Prostate gland (tissue), 2 donors: ENCODE measurements around the gene SLC6A6.

Experiments
- CTCF ChIP-seq, 4 experiments: fragments of 200-600 bp in 2 of 4; fragments of 450-650 bp in 2 of 4; sonication (generic) in 2 of 4; IDR thresholded peaks; 1 replicate in 3 of 4; 2 replicates in 1 of 4; pipeline ENCODE4 v1.5.1; 2016 to 2019; ENCODE audit warnings: antibody characterized with exemption in 4 of 4, mild to moderate bottlenecking in 2 of 4, moderate library complexity in 2 of 4
- POLR2AphosphoS5 ChIP-seq: sonication (generic); formaldehyde crosslinking; IDR thresholded peaks from one replicate; pipeline ENCODE4 v1.6.1; 2017; ENCODE audit warnings: antibody characterized with exemption

- no peak for TF ChIP-seq CTCF (IDR thresholded peaks at IDR 0.05)
- no peak for TF ChIP-seq POLR2AphosphoS5
These were observed 34.3 kb upstream of the SLC6A6 start for GRCh38 chr3:14368146-14368545.
